ENCODE data around the gene RHOV.

GRCh38 chr15:40911693-40912092 lies 37.7 kb upstream of the RHOV start:
- TF ChIP-seq POLR2AphosphoS5 (IDR thresholded peaks at IDR 0.05; ENCODE audit: low read length) (no peak), EP300 (IDR thresholded peaks at IDR 0.05; ENCODE audit: borderline replicate concordance in 1 of 2, control insufficient read depth in 1 of 2, low read depth in 2 of 2, low read length in 2 of 2) (no peak), CTCF (IDR thresholded peaks at IDR 0.05 in 2 of 3, conservative IDR thresholded peaks at IDR 0.05 in 1 of 3; ENCODE audit: control insufficient read depth in 2 of 3, extremely low read depth in 1 of 3, insufficient read depth in 1 of 3, low read depth in 3 of 3, low read length in 3 of 3) (no peak), SRF (IDR thresholded peaks at IDR 0.05; ENCODE audit: low read depth in 2 of 2, low read length in 2 of 2) (no peak), SMARCA5 (IDR thresholded peaks at IDR 0.05) (no peak), RUNX3 (IDR thresholded peaks at IDR 0.05; ENCODE audit: low read length) (no peak), REST (IDR thresholded peaks at IDR 0.05; ENCODE audit: low read depth, low read length) (no peak), YY1 (IDR thresholded peaks at IDR 0.05; ENCODE audit: low read depth, low read length) (no peak), BACH1 (IDR thresholded peaks at IDR 0.05; ENCODE audit: borderline replicate concordance) (no peak), SMC3 (IDR thresholded peaks at IDR 0.05; ENCODE audit: borderline replicate concordance, low read length) (no peak)
